GM19240 (cell line): ENCODE results near the gene PCDHB4.
"Not testable (repeated sequence)": the region's sequence is repeated elsewhere in the genome, so short reads cannot be mapped to it uniquely, and the experiment has no call there.

Source experiments
- DNase-seq: peaks from one replicate; pipeline ENCODE4 v3.0.0; 2011; ENCODE audit warnings: low spot score; ENCODE audit not compliant: insufficient read length

Gene PCDHB4

GRCh38 chr5:141121563-141121962 is at the start of gene PCDHB4:
Gene PCDHB4, plus strand, starts transcription at chr5:141121818. Its CDS starts 181 bp downstream, at chr5:141121999.
- no peak for DNase-seq

GRCh38 chr5:141077826-141078225 is 43.8 kb upstream of the PCDHB4 start:
- no peak for DNase-seq

GRCh38 chr5:141082228-141082627 is 39.4 kb upstream of the PCDHB4 start:
- no peak for DNase-seq

- no peak for DNase-seq
Observed at GRCh38 chr5:141084487-141084989, 37.1 kb upstream of the PCDHB4 start.

- DNase-seq, result no peak
Observed at GRCh38 chr5:141094481-141095262, 26.9 kb upstream of the PCDHB4 start, which contains the start of gene PCDHB2. Gene PCDHB2, plus strand, starts transcription at chr5:141094615. Its CDS starts 176 bp downstream, at chr5:141094791.

GRCh38 chr5:141095263-141095641 is 26.4 kb upstream of the PCDHB4 start:
- no peak for DNase-seq

GRCh38 chr5:141096181-141096580 is 25.4 kb upstream of the PCDHB4 start:
- not testable (repeated sequence) for DNase-seq

GRCh38 chr5:141096586-141096985 is 25.0 kb upstream of the PCDHB4 start:
- DNase-seq, result not testable (repeated sequence)

GRCh38 chr5:141100243-141100805 is 21.3 kb upstream of the PCDHB4 start, which contains the start of gene PCDHB3:
Gene PCDHB3, plus strand, starts transcription at chr5:141100473. Its CDS starts 177 bp downstream, at chr5:141100650.
- DNase-seq, result no peak

GRCh38 chr5:141101059-141101458 is 20.6 kb upstream of the PCDHB4 start:
- no peak for DNase-seq

GRCh38 chr5:141102070-141102469 is 19.5 kb upstream of the PCDHB4 start:
- DNase-seq, result not testable (repeated sequence)

- DNase-seq, result not testable (repeated sequence)
Observed at GRCh38 chr5:141102471-141102870, 19.1 kb upstream of the PCDHB4 start.

GRCh38 chr5:141105350-141105749 is 16.3 kb upstream of the PCDHB4 start:
- DNase-seq, result no peak

- DNase-seq, result no peak
Observed at GRCh38 chr5:141119250-141119649, 2.4 kb upstream of the PCDHB4 start.

- no peak for DNase-seq
Observed at GRCh38 chr5:141121985-141122384, 367 bp downstream of the PCDHB4 start.

GRCh38 chr5:141123396-141124135 is 1.9 kb downstream of the PCDHB4 start:
- DNase-seq, result not testable (repeated sequence)

- DNase-seq, result no peak
Observed at GRCh38 chr5:141127305-141127704, 5.7 kb downstream of the PCDHB4 start.

GRCh38 chr5:141135030-141135717 is 13.6 kb downstream of the PCDHB4 start, which contains the start of gene PCDHB5:
Gene PCDHB5, plus strand, starts transcription at chr5:141135206. Its CDS starts 229 bp downstream, at chr5:141135435.
- no peak for DNase-seq

- no peak for DNase-seq
Observed at GRCh38 chr5:141135718-141136266, 14.2 kb downstream of the PCDHB4 start.

- not testable (repeated sequence) for DNase-seq
Observed at GRCh38 chr5:141137346-141137745, 15.7 kb downstream of the PCDHB4 start.

GRCh38 chr5:141149812-141150211 is 28.2 kb downstream of the PCDHB4 start, which contains the start of gene PCDHB6:
Gene PCDHB6, plus strand, starts transcription at chr5:141150057. Its CDS starts 201 bp downstream, at chr5:141150258.
- DNase-seq, result no peak
